PC-3 (cell line): ENCODE data around the gene SOX6. TPM values are rescaled to one million over a fixed set of nuclear protein-coding genes. Genes with fewer than 3 reads are reported as not detected.
"Not testable (repeated sequence)": the region's sequence is repeated elsewhere in the genome, so short reads cannot be mapped to it uniquely, and the experiment has no call there.

Experiments used
- ATAC-seq: fragments of 200-7000 bp; cut with Tn5 transposase; 2 replicates; pipeline ENCODE4 v1.9.1; 2020; ENCODE audit warnings: mild to moderate bottlenecking, moderate library complexity
- BruUV-seq: library from RNA; stranded (reverse); fragments of 400-500 nt; replicated peaks from 2 replicates; lab custom pipeline; 2021; lab: Mats Ljungman, UMichigan
- CTCF ChIA-PET: fragments of 300-600 bp; sonication (Branson Sonifier 250); formaldehyde crosslinking; loops from one replicate; lab custom pipeline; 2022; ENCODE audit warnings: antibody characterized with exemption; lab: Charles Lee
- POLR2A ChIA-PET: fragments of 300-600 bp; sonication (Branson Sonifier 250); formaldehyde crosslinking; loops from one replicate; lab custom pipeline; 2022; ENCODE audit warnings: antibody characterized with exemption; ENCODE audit not compliant: unreplicated experiment; lab: Charles Lee
- DNase-seq: peaks from one replicate; pipeline ENCODE4 v3.0.0-alpha.2; 2015
- H2AFZ ChIP-seq: fragments of 300-600 bp; sonication (generic); 2 replicates; pipeline ENCODE4 v1.6.0; 2016; ENCODE audit warnings: antibody characterized with exemption, low read length
- H3F3A ChIP-seq: fragments of 300-600 bp; sonication (generic); one replicate; pipeline ENCODE4 v1.6.0; 2017; ENCODE audit warnings: antibody characterized with exemption, low read length, control low read depth, mild to moderate bottlenecking; ENCODE audit not compliant: unreplicated experiment
- H3K27ac ChIP-seq: fragments of 300-600 bp; sonication (generic); 2 replicates; pipeline ENCODE4 v1.5.1; 2016; ENCODE audit warnings: mild to moderate bottlenecking, low read length
- H3K27me3 ChIP-seq: fragments of 300-600 bp; sonication (generic); 2 replicates; pipeline ENCODE4 v1.6.1; 2016; ENCODE audit warnings: low read length, mixed read lengths
- H3K36me3 ChIP-seq: fragments of 300-600 bp; sonication (generic); 2 replicates; pipeline ENCODE4 v1.6.1; 2016; ENCODE audit warnings: low read depth, mixed run types, low read length, mixed read lengths
- H3K4me1 ChIP-seq: fragments of 300-600 bp; sonication (generic); 2 replicates; pipeline ENCODE4 v1.5.1; 2016; ENCODE audit warnings: low read length; ENCODE audit not compliant: insufficient read depth
- H3K4me2 ChIP-seq: fragments of 300-600 bp; sonication (generic); 2 replicates; pipeline ENCODE4 v1.6.0; 2016; ENCODE audit warnings: low read length
- H3K4me3 ChIP-seq: fragments of 300-600 bp; sonication (generic); 2 replicates; pipeline ENCODE4 v1.5.1; 2016; ENCODE audit warnings: mild to moderate bottlenecking, low read length, mixed read lengths
- H3K79me2 ChIP-seq: fragments of 300-600 bp; sonication (generic); 2 replicates; pipeline ENCODE4 v1.6.1; 2017; ENCODE audit warnings: low read length, mixed read lengths
- H3K9ac ChIP-seq: fragments of 300-600 bp; sonication (generic); 2 replicates; pipeline ENCODE4 v1.6.0; 2016; ENCODE audit warnings: mild to moderate bottlenecking, low read length
- H3K9me2 ChIP-seq: fragments of 300-600 bp; sonication (generic); replicated peaks from 2 replicates; pipeline ENCODE4 v1.6.1; 2016; ENCODE audit warnings: mixed run types, low read length, mixed read lengths
- H3K9me3 ChIP-seq: fragments of 300-600 bp; sonication (generic); 2 replicates; pipeline ENCODE4 v1.6.1; 2016; ENCODE audit warnings: low read length, mixed read lengths
- H4K20me1 ChIP-seq: fragments of 300-600 bp; sonication (generic); 2 replicates; pipeline ENCODE4 v1.6.1; 2016; ENCODE audit warnings: low read length, mixed read lengths
- EZH2 ChIP-seq: fragments of 300-600 bp; sonication (generic); IDR thresholded peaks from one replicate; pipeline ENCODE4 v1.6.1; 2017; ENCODE audit warnings: antibody characterized with exemption, mild to moderate bottlenecking, low read length; ENCODE audit not compliant: unreplicated experiment
- EZH2phosphoT487 ChIP-seq: fragments of 300-600 bp; sonication (generic); IDR thresholded peaks from 2 replicates; pipeline ENCODE4 v1.6.1; 2018; ENCODE audit warnings: mild to moderate bottlenecking, antibody characterized with exemption, low read length, borderline replicate concordance
- intact Hi-C: fragments of 100-400 bp; cut with micrococcal nuclease; formaldehyde crosslinking; loops from 2 replicates; pipeline ENCODE4 v1.9.0; 2023
- total RNA-seq: library from RNA; depleted of rRNA; stranded (reverse); fragments of >200 nt; gene quantifications from 2 replicates; pipeline ENCODE4 v1.2.3, GENCODE V29; 2014
- TF ChIP-seq, protein P1 (sequence below): fragments of 300-600 bp; sonication (generic); conservative IDR thresholded peaks from 2 replicates; pipeline ENCODE4 v1.5.1; 2017; ENCODE audit warnings: antibody characterized with exemption, low read depth, mild to moderate bottlenecking, low read length

SOX6 gene
- total RNA-seq, 1 experiment from 2014 or later: not detected

GRCh38 chr11:16141162-16141561 lies 215.2 kb downstream of the SOX6 start:
- POLR2A ChIA-PET, H3K79me2 ChIP-seq, DNase-seq, H3K27ac ChIP-seq, H4K20me1 ChIP-seq, ATAC-seq, H3K9me2 ChIP-seq, H3F3A ChIP-seq, H3K36me3 ChIP-seq, H3K4me1 ChIP-seq, H3K27me3 ChIP-seq, intact Hi-C loops, H3K9ac ChIP-seq, H2AFZ ChIP-seq, BruUV-seq, H3K4me2 ChIP-seq, H3K4me3 ChIP-seq, H3K9me3 ChIP-seq, CTCF ChIA-PET: not testable (repeated sequence)

DNA sequence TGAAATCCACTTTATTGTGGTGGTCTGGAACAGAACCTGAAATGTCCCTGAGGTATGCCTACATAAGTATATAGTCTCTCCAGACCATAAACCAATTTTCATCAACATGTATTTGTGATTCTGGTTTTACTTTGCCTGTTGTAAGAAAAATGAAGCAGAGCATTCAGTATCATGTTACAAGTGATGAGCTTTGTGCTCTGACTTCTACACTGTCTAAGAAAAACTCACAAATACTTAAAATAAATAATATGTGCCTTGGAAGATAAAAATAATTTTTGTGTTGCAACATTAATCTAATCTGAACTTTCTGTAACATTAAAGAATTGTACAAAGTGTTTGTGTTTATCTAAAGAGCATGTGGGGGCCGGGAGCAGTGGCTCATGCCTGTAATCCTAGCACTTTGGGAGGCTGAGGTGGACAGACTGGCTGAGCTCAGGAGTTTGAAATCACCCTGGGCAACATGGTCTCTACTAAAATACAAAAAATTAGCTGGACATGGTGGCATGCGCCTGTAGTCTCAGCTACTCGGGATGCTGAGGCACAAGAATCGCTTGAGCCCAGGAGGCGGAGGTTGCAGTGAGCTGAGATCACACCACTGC lies 219.5 kb downstream of the SOX6 start:
- intact Hi-C loops: no loop called here

GRCh38 chr11:16133867-16134266 lies 222.5 kb downstream of the SOX6 start:
- no peak overlapping the region for H3K27ac ChIP-seq
- no peaks in the 10 kb centered on the region for H3K4me1 ChIP-seq
- no peaks in the 10 kb centered on the region for H3F3A ChIP-seq
- H3K27me3 ChIP-seq: no peaks in the 10 kb centered on the region
- H2AFZ ChIP-seq: no peak overlapping the region
- DNase-seq: no peak
- no peaks in the 10 kb centered on the region for H3K79me2 ChIP-seq
- ChIA-PET POLR2A (no interaction called here), CTCF (no interaction called here)
- no peaks in the 10 kb centered on the region for H4K20me1 ChIP-seq
- no peaks in the 10 kb centered on the region for H3K9me2 ChIP-seq
- no peaks in the 10 kb centered on the region for H3K36me3 ChIP-seq
- no TSS peak for BruUV-seq
- no peaks in the 10 kb centered on the region for H3K9me3 ChIP-seq
- no peak overlapping the region for H3K4me3 ChIP-seq
- no peak overlapping the region for H3K9ac ChIP-seq
- H3K4me2 ChIP-seq: no peak overlapping the region
- intact Hi-C loops: no loop called here
- TF ChIP-seq, protein P1, sequence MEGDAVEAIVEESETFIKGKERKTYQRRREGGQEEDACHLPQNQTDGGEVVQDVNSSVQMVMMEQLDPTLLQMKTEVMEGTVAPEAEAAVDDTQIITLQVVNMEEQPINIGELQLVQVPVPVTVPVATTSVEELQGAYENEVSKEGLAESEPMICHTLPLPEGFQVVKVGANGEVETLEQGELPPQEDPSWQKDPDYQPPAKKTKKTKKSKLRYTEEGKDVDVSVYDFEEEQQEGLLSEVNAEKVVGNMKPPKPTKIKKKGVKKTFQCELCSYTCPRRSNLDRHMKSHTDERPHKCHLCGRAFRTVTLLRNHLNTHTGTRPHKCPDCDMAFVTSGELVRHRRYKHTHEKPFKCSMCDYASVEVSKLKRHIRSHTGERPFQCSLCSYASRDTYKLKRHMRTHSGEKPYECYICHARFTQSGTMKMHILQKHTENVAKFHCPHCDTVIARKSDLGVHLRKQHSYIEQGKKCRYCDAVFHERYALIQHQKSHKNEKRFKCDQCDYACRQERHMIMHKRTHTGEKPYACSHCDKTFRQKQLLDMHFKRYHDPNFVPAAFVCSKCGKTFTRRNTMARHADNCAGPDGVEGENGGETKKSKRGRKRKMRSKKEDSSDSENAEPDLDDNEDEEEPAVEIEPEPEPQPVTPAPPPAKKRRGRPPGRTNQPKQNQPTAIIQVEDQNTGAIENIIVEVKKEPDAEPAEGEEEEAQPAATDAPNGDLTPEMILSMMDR: no peak
- TF ChIP-seq EZH2: no peak
- no peak for TF ChIP-seq EZH2phosphoT487
- no peak for ATAC-seq

More for the DNA sequence above, 219.5 kb downstream of the SOX6 start:
- H3K36me3 ChIP-seq: no peaks in the 10 kb centered on the region
- no peak overlapping the region for H3K27ac ChIP-seq
- no TSS peak for BruUV-seq
- no peak overlapping the region for H3K4me3 ChIP-seq
- H3K4me1 ChIP-seq: no peaks in the 10 kb centered on the region
- no peaks in the 10 kb centered on the region for H3F3A ChIP-seq
- ChIA-PET POLR2A (no interaction called here), CTCF (no interaction called here)
- H3K9ac ChIP-seq: no peak overlapping the region
- no peaks in the 10 kb centered on the region for H3K79me2 ChIP-seq
- DNase-seq: no peak
- no peak overlapping the region for H2AFZ ChIP-seq
- ATAC-seq: no peak
- H3K9me2 ChIP-seq: no peaks in the 10 kb centered on the region
- no peaks in the 10 kb centered on the region for H3K27me3 ChIP-seq
- H3K9me3 ChIP-seq: no peaks in the 10 kb centered on the region
- H3K4me2 ChIP-seq: no peak overlapping the region
- H4K20me1 ChIP-seq: no peaks in the 10 kb centered on the region
- TF ChIP-seq EZH2phosphoT487 (no peak), EZH2 (no peak)
- TF ChIP-seq, protein P1: no peak
